Lower leg skin (tissue), 4 donors: ENCODE results near the gene MAP2K6. TPM values are rescaled to one million over a fixed set of nuclear protein-coding genes. Genes with fewer than 3 reads are reported as not detected.

Experiments used
- DNase-seq, 2 donors: peaks; one replicate each; pipeline ENCODE4 v3.0.0-alpha.2; 2019; ENCODE audit warnings: low spot score in 2 of 2
- H3K4me3 ChIP-seq: fragments of 200-600 bp; sonication (generic); 2 replicates; pipeline ENCODE4 v1.5.1; 2017; ENCODE audit warnings: mild to moderate bottlenecking, low read depth; ENCODE audit not compliant: poor library complexity, severe bottlenecking
- CTCF ChIP-seq, 3 donors: fragments of 450-650 bp; IDR thresholded peaks; one replicate each; pipeline ENCODE4 v1.5.1; 2016; ENCODE audit warnings: antibody characterized with exemption in 3 of 3, mild to moderate bottlenecking in 3 of 3, moderate library complexity in 2 of 3
- POLR2A ChIP-seq, 2 donors: fragments of 450-650 bp; IDR thresholded peaks; one replicate each; pipeline ENCODE4 v1.6.1; 2016 to 2017; ENCODE audit warnings: antibody characterized with exemption in 2 of 2, mild to moderate bottlenecking in 1 of 2, moderate library complexity in 1 of 2
- WGBS, 2 donors: methylation state at CpG; one replicate each; pipeline ENCODE4 v1.1.5; 2018; 5-methylcytosine and 5-hydroxymethylcytosine counted together
- intact Hi-C: fragments of 100-400 bp; cut with DNase I; formaldehyde crosslinking; loops from one replicate; pipeline ENCODE4 v1.15.0; 2023; ENCODE audit warnings: low total_unique reads
- total RNA-seq, 4 donors: library from RNA; depleted of rRNA; stranded (reverse); fragments of >200 nt; gene quantifications; one replicate each; pipeline ENCODE4 v1.1.0, GENCODE V29; 2016

MAP2K6 gene
- total RNA-seq, 4 donors from 2014 or later: 1.7 to 4.4 (median 2.0) TPM

GRCh38 chr17:69597898-69598692 is 183.6 kb downstream of the MAP2K6 start:
- H3K4me3 ChIP-seq: no peak overlapping the region
- 71 to 82% methylated on average over 7 of the region's 7 CpGs for WGBS, 2 donors
- no peak for TF ChIP-seq POLR2A (IDR thresholded peaks at IDR 0.05)
- no peak for TF ChIP-seq CTCF (IDR thresholded peaks at IDR 0.05)
- no peak for DNase-seq
- intact Hi-C loops: no loop called here

- WGBS, 2 donors: 61 to 74% methylated on average over 5 of the region's 5 CpGs
- no peak overlapping the region for H3K4me3 ChIP-seq
- no peak for TF ChIP-seq POLR2A (IDR thresholded peaks at IDR 0.05)
- TF ChIP-seq CTCF (IDR thresholded peaks at IDR 0.05): no peak
- intact Hi-C loops: loop anchor here (10.0 kb wide), 1 partner anchor 542 kb away; no protein-coding TSS in a partner anchor
- DNase-seq: no peak
Measured at GRCh38 chr17:69602972-69603371, 188.5 kb downstream of the MAP2K6 start.

Other genes starting within 250 kb of the MAP2K6 start
- gene ABCA10, start 185.9 kb upstream of the MAP2K6 start, total RNA-seq: 1 to 10 TPM; 1.9 to 8.9 (median 3.6) TPM
- gene ABCA5, start 87.6 kb upstream of the MAP2K6 start, total RNA-seq: 10 to 100 TPM; 36.9 to 63.3 (median 46.5) TPM